ENCODE data around the gene SEMA4B.

Gene SEMA4B

DNA sequence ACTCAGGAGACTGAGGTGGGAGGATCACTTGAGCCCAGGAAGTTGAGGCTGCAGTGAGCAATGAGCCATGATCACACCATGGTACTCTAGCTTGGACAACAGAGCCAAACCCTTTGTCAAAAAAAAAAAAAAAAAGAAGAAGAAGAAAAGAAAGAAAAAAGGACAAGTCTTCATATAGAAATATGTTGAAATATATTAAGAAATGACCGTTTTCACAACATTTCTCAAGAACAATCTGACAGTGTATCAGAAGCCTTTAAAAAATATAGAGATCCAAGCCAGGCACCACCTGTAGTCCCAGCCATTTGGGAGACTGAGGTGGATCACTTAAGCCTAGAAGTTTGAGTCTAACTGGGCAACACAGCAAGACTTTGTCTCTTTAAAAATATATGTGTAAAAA, 29.5 kb upstream of the SEMA4B start:
- H3K4me3 ChIP-seq (ENCODE audit: low read depth, low read length) = no peak overlapping the region
- TF ChIP-seq, protein P1, sequence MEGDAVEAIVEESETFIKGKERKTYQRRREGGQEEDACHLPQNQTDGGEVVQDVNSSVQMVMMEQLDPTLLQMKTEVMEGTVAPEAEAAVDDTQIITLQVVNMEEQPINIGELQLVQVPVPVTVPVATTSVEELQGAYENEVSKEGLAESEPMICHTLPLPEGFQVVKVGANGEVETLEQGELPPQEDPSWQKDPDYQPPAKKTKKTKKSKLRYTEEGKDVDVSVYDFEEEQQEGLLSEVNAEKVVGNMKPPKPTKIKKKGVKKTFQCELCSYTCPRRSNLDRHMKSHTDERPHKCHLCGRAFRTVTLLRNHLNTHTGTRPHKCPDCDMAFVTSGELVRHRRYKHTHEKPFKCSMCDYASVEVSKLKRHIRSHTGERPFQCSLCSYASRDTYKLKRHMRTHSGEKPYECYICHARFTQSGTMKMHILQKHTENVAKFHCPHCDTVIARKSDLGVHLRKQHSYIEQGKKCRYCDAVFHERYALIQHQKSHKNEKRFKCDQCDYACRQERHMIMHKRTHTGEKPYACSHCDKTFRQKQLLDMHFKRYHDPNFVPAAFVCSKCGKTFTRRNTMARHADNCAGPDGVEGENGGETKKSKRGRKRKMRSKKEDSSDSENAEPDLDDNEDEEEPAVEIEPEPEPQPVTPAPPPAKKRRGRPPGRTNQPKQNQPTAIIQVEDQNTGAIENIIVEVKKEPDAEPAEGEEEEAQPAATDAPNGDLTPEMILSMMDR (IDR thresholded peaks at IDR 0.05; ENCODE audit: low read depth, low read length) = no peak

DNA sequence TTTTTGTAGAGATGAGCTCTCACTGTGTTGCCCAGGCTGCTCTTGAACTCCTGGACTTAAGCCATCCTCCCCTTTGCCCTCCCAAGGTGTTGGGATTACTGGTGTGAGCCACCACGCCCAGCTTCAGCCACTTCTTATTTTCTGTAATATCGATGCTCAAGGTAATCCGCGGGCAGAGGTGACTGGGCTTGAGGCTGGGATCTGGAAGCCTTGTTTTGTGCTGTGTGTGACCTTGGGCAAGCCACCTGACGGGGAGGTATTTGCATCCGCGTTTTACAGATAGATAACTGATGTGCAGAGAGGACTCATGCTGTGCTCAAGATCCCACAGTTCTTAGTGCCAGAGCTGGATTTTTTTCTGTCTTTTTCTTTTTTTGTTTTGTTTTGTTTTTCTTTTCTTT, 27.8 kb upstream of the SEMA4B start:
- TF ChIP-seq, protein P1 (IDR thresholded peaks at IDR 0.05; ENCODE audit: low read depth, low read length) = no peak
- no peak overlapping the region for H3K4me3 ChIP-seq (ENCODE audit: low read depth, low read length)

DNA sequence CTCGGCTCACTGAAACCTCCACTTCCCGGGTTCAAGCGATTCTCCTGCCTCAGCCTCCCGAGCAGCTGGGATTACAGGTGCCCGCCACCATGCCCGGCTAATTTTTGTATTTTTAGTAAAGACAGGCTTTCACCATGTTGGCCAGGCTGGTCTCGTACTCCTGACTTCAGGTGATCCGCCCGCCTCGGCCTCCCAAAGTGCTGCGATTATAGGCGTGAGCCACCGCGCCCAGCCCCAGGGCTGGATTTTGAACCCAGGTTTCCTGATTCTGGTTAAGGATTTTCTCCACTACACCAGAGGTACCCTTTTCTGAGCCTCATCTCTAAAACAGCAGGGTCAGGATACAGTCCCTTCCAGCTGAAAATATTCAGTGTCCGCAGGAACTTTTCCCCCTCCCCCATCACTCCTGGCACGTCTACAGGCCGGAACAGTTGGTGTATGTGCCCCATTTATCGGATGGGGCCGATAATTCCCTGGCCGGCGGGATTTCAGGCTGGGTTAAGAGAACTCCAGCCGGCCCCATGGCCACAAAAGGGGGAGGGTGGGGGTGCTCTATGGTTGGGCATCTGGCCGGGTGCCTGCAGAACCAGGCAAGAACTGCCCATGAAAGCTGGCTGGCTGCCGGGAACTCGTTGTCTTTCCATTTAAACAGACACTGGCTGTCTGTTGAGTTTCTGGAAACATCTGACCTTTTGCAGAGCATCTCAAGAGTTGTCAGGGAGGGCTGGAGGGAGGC, 26.8 kb upstream of the SEMA4B start:
- H3K4me3 ChIP-seq (ENCODE audit: low read depth, low read length) = no peak overlapping the region
- TF ChIP-seq, protein P1 (IDR thresholded peaks at IDR 0.05; ENCODE audit: low read depth, low read length) = no peak

DNA sequence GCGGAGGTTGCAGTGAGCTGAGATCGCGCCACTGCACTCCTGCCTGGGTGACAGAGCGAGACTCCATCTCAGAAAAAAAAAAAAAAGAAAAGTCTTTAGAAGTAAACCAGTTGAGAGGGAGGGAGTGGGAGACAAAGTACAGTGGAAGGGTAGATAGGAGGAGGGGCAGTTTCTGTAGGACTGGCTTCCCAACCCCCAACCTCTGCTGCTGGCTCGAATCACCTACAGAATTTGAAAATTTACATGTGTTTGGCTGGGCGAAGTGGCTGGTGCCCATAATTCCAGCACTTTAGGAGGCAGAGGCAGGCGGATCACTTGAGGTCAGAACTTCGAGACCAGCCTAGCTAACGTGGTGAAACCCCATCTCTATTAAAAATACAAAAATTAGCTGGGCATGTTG, 24.1 kb upstream of the SEMA4B start:
- TF ChIP-seq, protein P1 (IDR thresholded peaks at IDR 0.05; ENCODE audit: low read depth, low read length) = no peak
- H3K4me3 ChIP-seq (ENCODE audit: low read depth, low read length) = no peak overlapping the region

DNA sequence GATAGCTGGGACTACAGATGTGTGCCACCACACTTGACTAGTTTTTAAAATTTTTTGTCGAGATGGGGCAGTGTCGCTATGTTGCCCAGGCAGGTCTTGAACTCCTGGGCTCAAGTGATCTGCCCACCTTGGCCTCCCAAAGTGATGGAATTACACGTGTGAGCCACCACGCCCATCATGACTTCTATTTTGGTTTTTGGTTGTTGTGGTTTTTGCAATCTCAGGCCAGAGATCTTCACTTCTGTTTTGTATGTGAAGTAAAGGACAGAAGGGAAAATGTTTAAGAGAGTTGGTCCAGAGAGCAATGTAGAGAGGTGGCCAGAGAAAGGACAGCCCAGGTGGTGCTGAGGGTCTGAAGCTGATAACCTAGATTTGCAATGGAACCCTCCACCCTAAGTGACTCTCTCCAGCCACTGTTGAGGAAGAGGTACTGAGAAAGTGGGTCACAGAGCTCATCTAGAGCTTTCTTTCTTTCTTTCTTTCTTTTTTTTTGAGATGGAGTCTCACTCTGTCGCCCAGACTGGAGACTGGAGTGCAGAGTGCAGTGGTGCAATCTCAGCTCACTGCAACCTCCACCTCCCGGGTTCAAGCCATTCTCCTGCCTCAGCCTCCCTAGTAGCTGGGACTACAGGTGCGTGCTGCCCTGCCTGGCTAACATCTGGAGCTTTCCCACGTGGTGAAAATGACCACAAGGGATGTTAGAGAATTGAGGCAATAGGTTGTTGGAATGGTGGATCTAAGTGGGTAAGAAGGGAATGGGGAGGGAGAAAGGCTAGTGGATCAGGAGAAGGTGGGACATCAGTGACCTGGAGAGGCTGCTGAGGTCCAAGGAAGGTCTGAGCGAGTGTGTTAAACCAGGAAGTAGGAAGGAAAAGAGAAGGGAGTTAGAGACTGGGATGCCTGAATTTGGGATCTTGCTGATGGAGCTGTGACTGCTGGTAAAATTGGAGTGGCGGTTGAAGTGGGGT, 22.4 kb upstream of the SEMA4B start:
- TF ChIP-seq, protein P1 (IDR thresholded peaks at IDR 0.05; ENCODE audit: low read depth, low read length) = no peak
- no peak overlapping the region for H3K4me3 ChIP-seq (ENCODE audit: low read depth, low read length)

DNA sequence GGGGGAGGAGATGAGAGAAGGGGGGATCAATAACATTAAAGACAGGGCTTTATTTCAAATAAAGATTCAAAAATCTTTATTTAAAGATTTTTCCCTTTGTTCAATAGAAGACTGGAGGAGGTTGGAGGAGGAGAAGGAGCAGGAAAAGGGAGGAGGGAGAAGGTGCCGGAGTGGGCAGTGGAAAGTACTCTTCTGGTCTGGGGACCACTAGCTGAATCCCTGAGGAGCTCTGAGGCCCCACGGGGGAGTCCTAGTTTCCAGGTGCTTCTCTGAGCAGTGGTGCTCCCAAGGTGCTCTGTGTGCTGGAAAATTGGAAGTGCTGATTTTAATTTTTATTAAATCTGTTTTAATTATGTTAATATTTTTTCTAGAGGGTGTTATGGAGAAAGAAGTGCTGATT, 19.4 kb upstream of the SEMA4B start:
- TF ChIP-seq, protein P1 (IDR thresholded peaks at IDR 0.05; ENCODE audit: low read depth, low read length) = no peak
- H3K4me3 ChIP-seq (ENCODE audit: low read depth, low read length) = no peak overlapping the region

Data from WI38 (cell line).